HG03521 (cell line): ENCODE measurements around the gene KRT2.

Experiments
- ATAC-seq: cut with Tn5 transposase; IDR thresholded peaks from one replicate; pipeline ENCODE4 v1.9.1; 2021; ENCODE audit warnings: mild to moderate bottlenecking, moderate library complexity; ENCODE audit not compliant: unreplicated experiment

KRT2 gene

GRCh38 chr12:52618216-52618615 lies 33.8 kb downstream of the KRT2 start, which contains the start of gene KRT73:
Gene KRT73, minus strand, starts transcription at chr12:52618559. Its CDS starts 35 bp downstream, at chr12:52618524.
- no peak for ATAC-seq

GRCh38 chr12:52617403-52617785 lies 34.6 kb downstream of the KRT2 start:
- ATAC-seq: no peak

- ATAC-seq: no peak
Observed at GRCh38 chr12:52616680-52617402, 35.2 kb downstream of the KRT2 start.

- ATAC-seq: no peak
Observed at GRCh38 chr12:52615912-52616311, 36.1 kb downstream of the KRT2 start.

GRCh38 chr12:52615208-52615868 lies 36.7 kb downstream of the KRT2 start:
- ATAC-seq: no peak

GRCh38 chr12:52614381-52615207 lies 37.4 kb downstream of the KRT2 start:
- no peak for ATAC-seq

GRCh38 chr12:52613384-52614030 lies 38.5 kb downstream of the KRT2 start:
- no peak for ATAC-seq

- no peak for ATAC-seq
Observed at GRCh38 chr12:52612431-52613383, 39.3 kb downstream of the KRT2 start.

- ATAC-seq: no peak
Observed at GRCh38 chr12:52611080-52611468, 40.9 kb downstream of the KRT2 start.

GRCh38 chr12:52608826-52609630 lies 43.0 kb downstream of the KRT2 start:
- ATAC-seq: no peak

GRCh38 chr12:52608161-52608560 lies 43.9 kb downstream of the KRT2 start:
- no peak for ATAC-seq

GRCh38 chr12:52607314-52607713 lies 44.7 kb downstream of the KRT2 start:
- ATAC-seq: no peak

GRCh38 chr12:52606581-52607218 lies 45.3 kb downstream of the KRT2 start:
- no peak for ATAC-seq

GRCh38 chr12:52606096-52606495 lies 45.9 kb downstream of the KRT2 start:
- ATAC-seq: no peak

GRCh38 chr12:52605542-52605941 lies 46.5 kb downstream of the KRT2 start:
- no peak for ATAC-seq

- no peak for ATAC-seq
Observed at GRCh38 chr12:52604859-52605258, 47.2 kb downstream of the KRT2 start.

GRCh38 chr12:52603314-52603713 lies 48.7 kb downstream of the KRT2 start:
- no peak for ATAC-seq

GRCh38 chr12:52602552-52602951 lies 49.5 kb downstream of the KRT2 start:
- no peak for ATAC-seq

GRCh38 chr12:52601671-52602070 lies 50.3 kb downstream of the KRT2 start:
- ATAC-seq: no peak
